HG02571 (cell line): Measurements from ENCODE around the gene MTMR3.

Experiments
- ATAC-seq: cut with Tn5 transposase; IDR thresholded peaks from one replicate; pipeline ENCODE4 v1.9.1; 2021; ENCODE audit warnings: mild to moderate bottlenecking, moderate library complexity; ENCODE audit not compliant: unreplicated experiment

The MTMR3 gene

GRCh38 chr22:29914165-29914564, 31.2 kb downstream of the MTMR3 start:
- ATAC-seq, result no peak

DNA sequence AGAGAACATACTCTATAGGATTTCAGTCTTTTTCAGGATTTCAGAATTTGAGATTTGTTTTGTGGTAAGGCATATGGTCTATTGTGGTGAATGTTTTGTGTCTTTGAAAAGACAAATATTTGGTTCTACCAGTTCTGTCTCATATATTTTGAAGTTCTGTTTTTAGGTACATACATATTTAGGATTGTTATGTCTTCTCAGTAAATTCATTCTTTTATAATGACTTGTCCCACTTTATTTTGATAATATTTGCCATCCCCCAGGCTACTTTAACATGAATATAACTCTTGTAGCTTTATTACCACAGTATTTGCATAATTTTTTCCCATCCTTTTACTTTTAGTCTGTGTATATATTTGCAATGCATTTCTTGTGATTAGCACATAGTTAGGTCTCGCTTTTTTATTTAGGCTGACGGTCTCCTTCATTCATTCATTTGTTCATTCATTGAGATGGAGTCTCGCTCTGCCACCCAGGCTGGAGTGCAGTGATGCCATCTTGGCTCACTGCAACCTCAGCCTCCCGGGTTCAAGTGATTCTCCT, 32.1 kb downstream of the MTMR3 start:
- no peak for ATAC-seq

- no peak for ATAC-seq
These were observed 33.1 kb downstream of the MTMR3 start for GRCh38 chr22:29916007-29916544.

DNA sequence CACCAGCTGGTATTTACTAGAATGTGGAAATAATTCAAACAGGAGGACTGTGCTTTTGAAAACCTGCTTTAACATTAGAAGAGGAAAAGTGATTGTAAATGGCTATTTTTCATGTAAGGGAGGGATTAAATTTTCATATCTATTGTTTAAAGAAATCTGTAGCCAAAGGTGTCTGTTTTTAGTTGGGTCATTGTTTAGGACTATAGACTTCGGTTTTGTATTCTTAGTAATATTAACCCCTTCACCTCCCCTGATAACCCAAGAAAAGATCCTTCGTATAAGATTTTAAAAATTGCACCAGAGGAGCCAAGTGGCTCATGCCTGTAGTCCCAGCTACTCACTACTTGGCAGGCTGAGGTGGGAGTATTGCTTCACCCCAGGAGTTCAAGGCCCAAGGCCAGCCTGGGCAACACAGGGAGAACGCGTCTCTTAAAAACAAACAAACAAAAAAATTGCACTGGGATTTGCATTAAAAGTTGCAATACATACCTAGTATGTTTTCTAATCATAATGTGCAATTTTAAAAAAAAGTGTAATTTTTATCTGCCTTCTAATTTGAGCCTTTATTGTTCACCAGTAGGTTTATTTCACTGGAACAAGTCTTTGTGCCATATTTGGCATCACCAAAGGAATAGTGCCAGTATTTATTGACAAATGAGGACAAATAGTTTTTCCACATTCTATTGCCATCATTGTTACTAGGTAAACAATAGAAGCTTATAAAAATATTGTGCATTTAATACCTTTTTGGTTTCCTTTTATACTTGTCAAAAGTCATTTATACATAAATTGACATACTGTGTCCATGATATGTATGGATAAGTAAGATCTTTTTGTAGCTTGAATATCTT, 34.3 kb downstream of the MTMR3 start:
- no peak for ATAC-seq

- no peak for ATAC-seq
These were observed 42.4 kb downstream of the MTMR3 start for GRCh38 chr22:29925402-29925801.

- no peak for ATAC-seq
These were observed 43.1 kb downstream of the MTMR3 start for GRCh38 chr22:29926057-29926456.

DNA sequence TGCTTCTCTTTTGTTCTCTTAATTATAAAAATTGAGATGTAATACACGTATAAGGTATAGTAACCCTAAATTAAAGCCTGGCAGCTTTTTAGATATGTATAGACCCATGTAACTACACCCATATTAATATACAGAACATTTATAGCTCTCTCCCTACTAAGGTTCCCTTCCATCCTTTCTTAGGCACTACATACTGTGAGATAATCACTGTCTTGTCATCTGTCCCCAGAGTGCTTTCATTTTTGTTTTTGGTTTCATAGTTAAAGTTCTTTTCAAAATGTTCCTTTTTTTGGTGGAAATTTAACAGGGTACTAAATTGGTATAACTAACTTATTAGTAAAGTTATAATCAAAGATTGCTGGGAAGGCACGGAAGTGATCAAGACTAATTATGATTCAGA, 49.2 kb downstream of the MTMR3 start:
- ATAC-seq, result no peak

DNA sequence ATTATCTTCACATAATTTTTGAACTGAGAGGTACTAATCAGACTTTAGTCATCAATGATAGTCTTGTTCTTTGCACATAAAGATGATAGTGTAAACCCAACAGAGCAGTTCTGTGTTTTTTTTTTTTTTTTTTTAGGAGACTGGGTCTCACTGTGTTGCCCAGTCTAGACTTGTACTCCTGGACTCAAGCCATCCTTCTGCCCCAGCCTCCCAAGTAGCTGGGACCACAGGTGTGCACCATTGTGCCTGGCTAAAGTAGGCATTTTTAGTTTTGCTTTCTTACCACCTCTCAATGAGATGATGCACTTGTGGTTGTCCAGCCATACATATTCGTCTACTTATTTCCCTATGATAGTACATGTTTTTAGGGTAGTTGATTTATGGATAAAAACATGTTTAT, 50.6 kb downstream of the MTMR3 start:
- no peak for ATAC-seq

GRCh38 chr22:29934596-29934995, 51.6 kb downstream of the MTMR3 start:
- no peak for ATAC-seq

DNA sequence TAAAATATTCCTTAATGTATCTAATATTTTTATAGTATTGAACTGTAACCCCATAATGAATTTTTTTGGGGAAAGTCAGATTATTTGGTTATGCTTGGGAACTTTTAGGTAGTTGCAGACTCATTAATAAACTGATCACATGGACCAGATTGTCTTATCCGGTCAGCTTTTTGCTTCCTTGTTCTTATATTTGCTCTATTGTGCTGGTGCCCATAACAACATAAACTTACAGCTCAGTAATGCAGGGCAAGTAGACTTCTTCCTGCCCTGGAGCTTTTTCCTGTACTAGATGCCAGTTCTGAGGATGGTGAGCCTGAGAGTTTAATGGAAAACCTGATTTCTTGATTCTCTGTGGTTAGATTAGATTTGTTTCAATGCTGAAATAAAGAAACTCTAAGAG, 53.2 kb downstream of the MTMR3 start:
- no peak for ATAC-seq

DNA sequence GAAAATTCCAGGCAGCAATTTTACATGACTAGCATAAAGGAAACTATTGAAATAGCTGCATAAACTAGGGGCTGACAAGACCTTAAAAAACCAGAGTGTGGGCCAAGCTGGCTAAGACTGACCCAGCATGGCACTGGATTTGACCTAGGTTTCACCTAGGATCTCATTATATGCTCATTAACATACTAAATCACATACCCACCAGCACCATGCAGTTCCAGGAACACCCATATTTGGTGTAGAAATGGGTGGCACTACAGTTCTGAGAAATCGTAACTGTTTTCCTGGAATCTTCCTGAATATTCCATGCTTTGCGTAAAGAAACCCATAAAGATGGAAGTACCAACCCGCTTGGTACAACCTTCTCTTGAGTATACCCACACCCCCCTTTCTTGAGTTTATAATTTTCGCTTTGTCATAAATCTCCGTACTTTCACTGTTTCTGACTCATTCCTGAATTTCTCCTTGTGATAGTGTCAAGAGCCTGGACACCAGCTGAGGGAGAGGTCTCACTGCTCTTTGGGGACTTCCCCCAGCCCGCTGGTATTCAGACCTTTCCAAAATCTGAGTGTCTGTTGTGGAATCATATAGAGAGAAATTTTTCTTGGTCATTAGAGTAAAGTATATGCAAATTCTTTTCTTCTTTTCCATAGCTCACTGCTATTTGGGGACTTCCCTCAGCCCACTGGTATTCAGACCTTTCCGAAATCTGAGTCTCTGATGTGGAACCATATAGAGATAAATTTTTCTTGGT, 55.1 kb downstream of the MTMR3 start:
- no peak for ATAC-seq

DNA sequence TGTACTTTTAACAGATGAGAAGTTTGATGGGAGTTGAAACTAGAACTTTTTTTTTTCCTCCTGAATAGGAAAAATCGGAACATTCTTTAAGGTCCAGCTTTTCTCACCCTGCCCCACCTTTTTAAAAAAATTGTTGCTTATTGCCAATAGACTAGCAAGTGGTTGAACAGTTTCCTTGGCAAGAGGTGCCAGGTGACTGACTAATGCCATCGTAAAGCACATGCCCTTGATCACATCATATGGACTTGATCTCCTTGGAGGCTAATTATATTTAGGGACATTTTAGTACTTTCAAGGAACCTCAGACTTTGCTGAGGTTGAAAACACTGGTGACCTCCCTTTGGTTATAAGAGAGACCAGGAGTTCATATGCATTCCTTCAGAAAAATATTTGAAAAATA, 57.6 kb downstream of the MTMR3 start:
- ATAC-seq, result no peak

DNA sequence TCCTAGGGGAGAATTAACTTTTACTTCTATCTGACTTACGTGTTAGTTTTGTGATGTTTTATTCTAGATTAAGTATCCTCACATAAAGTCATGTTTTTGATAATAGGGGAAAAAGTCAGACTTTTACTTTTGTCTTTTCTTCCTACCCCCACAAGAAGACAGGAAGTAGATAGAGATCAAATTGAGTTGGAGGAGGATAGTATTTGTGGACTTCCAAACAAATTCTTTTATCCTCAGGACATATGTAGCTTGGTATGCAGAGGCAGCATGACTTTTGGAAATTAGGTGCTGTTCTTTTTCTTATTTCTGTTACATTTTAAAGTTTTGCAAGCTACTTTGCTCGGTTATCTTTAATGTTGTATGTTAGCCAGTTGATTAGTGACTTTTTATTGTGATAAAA, 61.4 kb downstream of the MTMR3 start:
- no peak for ATAC-seq

GRCh38 chr22:29945435-29945834, 62.5 kb downstream of the MTMR3 start:
- no peak for ATAC-seq

- ATAC-seq, result no peak
These were observed 63.2 kb downstream of the MTMR3 start for GRCh38 chr22:29946220-29946619.

- ATAC-seq, result no peak
These were observed 64.7 kb downstream of the MTMR3 start for GRCh38 chr22:29947410-29948384.

GRCh38 chr22:29948385-29948769, 65.4 kb downstream of the MTMR3 start:
- no peak for ATAC-seq

GRCh38 chr22:29949872-29950271, 66.9 kb downstream of the MTMR3 start:
- ATAC-seq, result no peak

DNA sequence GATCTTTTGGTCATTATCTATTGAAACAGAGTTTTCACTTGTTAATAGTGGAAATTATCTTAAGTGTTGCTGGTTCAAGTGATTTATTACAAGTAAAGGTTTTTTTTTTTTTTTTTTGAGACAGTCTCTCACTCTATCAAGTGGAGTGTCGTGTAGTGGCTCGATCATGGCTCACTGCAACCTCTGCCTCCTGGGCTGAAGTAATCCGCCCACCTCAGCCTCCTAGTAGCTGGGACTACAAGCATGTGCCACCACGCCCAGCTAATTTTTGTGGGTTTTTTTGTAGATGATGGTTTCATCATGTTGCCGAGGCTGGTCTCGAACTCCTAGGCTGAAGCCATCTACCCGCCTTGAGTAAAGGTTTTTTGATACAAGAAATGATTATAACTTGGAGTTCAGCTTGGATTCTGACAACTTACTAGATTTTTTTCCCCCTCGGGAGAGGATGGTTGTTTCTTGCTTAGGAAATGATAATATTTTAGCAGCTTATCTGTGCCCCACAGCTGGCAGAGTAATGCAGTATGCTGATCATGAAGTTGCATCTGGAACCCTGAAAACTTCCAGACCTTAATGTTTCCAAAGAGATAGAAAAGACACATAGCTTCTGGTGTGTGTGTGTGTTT, 68.9 kb downstream of the MTMR3 start:
- no peak for ATAC-seq

GRCh38 chr22:29954203-29954855, 71.4 kb downstream of the MTMR3 start:
- no peak for ATAC-seq
